Measurements from ENCODE around the gene GSTM3. TPM values are rescaled to one million over a fixed set of nuclear protein-coding genes. Genes with fewer than 3 reads are reported as not detected.

Gene GSTM3
- total RNA-seq, 1 donor from 2014 or later = 0.55 TPM

Other genes starting within 250 kb of the GSTM3 start
- 17.1 and 18.1 TPM in 2 replicates for gene CYB561D1, start 246.9 kb downstream of the GSTM3 start, total RNA-seq
- gene AMIGO1, start 231.3 kb downstream of the GSTM3 start, total RNA-seq = 0.42 and 0.53 TPM in 2 replicates
- gene GPR61, start 201.2 kb downstream of the GSTM3 start, total RNA-seq = 0.15 TPM in 1 of 2 replicates, not detected in the other
- gene GNAI3, start 192.4 kb downstream of the GSTM3 start, total RNA-seq = 7.5 and 8.4 TPM in 2 replicates
- gene GNAT2, start 121.4 kb downstream of the GSTM3 start, total RNA-seq = 0.71 TPM in 1 of 2 replicates, not detected in the other
- gene AMPD2, start 121.2 kb downstream of the GSTM3 start, total RNA-seq = 56.8 and 64.9 TPM in 2 replicates
- 13.1 and 13.7 TPM in 2 replicates for gene GSTM4, start 84.9 kb downstream of the GSTM3 start, total RNA-seq
- gene GSTM2, start 73.0 kb downstream of the GSTM3 start, total RNA-seq = 9.2 and 11.0 TPM in 2 replicates
- 22.2 and 22.4 TPM in 2 replicates for gene GSTM1, start 53.2 kb downstream of the GSTM3 start, total RNA-seq
- gene GSTM5, start 28.8 kb downstream of the GSTM3 start, total RNA-seq = 0.04 TPM in 1 of 2 replicates, not detected in the other
- gene EPS8L3, start 22.9 kb upstream of the GSTM3 start, total RNA-seq = not detected in 2 replicates
- gene CSF1, start 169.8 kb upstream of the GSTM3 start, total RNA-seq = 1.9 and 2.0 TPM in 2 replicates
- gene AHCYL1, start 243.7 kb upstream of the GSTM3 start, total RNA-seq = 40.5 and 41.6 TPM in 2 replicates